ENCODE data around the gene OPCML.

DNA sequence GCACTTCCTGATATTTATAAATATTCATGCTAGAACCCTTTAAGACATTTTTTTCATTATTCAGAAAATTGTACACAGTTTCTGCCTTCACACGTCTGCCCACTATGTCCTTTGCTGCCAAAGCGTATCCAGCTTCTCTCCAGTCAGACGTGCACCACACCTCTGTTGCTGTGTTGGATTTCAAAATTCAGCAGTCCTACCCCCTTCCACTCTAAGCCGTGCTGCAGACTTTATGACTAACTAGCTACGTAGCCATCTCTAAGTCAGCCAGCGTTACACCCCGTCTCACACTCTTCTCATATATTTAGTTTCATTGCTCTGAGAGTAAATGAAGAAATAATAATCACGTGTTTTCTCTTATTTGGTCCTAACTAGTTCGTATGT, 28.2 kb upstream of the OPCML start:
- TF ChIP-seq DPF2 (CRISPR knock-in tag; IDR thresholded peaks at IDR 0.05; ENCODE audit: borderline replicate concordance, low read depth) (no peak), ZNF652 (CRISPR knock-in tag; IDR thresholded peaks at IDR 0.05; ENCODE audit: borderline replicate concordance, low read depth) (no peak), CREB1 (IDR thresholded peaks at IDR 0.05) (no peak), CREB1 (CRISPR knock-in tag; IDR thresholded peaks at IDR 0.05) (no peak), EP300 (IDR thresholded peaks at IDR 0.05; ENCODE audit: low read depth in 2 of 2, low read length in 2 of 2) (no peak), EP300 (CRISPR knock-in tag; IDR thresholded peaks at IDR 0.05; ENCODE audit: borderline replicate concordance) (no peak), TBP (CRISPR knock-in tag; IDR thresholded peaks at IDR 0.05) (no peak), EED (CRISPR knock-in tag; IDR thresholded peaks at IDR 0.05) (no peak), AFF4 (CRISPR knock-in tag; IDR thresholded peaks at IDR 0.05) (no peak), KLF13 (CRISPR knock-in tag; IDR thresholded peaks at IDR 0.05) (no peak), TBX2 (CRISPR knock-in tag; IDR thresholded peaks at IDR 0.05; ENCODE audit: borderline replicate concordance) (no peak), HDAC6 (IDR thresholded peaks at IDR 0.05; ENCODE audit: low read depth, low read length) (no peak), ELF4 (CRISPR knock-in tag; IDR thresholded peaks at IDR 0.05; ENCODE audit: borderline replicate concordance) (no peak), ZNF274 (CRISPR knock-in tag; IDR thresholded peaks at IDR 0.05) (no peak)
- TF ChIP-seq, protein P1, sequence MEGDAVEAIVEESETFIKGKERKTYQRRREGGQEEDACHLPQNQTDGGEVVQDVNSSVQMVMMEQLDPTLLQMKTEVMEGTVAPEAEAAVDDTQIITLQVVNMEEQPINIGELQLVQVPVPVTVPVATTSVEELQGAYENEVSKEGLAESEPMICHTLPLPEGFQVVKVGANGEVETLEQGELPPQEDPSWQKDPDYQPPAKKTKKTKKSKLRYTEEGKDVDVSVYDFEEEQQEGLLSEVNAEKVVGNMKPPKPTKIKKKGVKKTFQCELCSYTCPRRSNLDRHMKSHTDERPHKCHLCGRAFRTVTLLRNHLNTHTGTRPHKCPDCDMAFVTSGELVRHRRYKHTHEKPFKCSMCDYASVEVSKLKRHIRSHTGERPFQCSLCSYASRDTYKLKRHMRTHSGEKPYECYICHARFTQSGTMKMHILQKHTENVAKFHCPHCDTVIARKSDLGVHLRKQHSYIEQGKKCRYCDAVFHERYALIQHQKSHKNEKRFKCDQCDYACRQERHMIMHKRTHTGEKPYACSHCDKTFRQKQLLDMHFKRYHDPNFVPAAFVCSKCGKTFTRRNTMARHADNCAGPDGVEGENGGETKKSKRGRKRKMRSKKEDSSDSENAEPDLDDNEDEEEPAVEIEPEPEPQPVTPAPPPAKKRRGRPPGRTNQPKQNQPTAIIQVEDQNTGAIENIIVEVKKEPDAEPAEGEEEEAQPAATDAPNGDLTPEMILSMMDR (CRISPR knock-in tag; IDR thresholded peaks at IDR 0.05): no peak
- TF ChIP-seq, protein P2, sequence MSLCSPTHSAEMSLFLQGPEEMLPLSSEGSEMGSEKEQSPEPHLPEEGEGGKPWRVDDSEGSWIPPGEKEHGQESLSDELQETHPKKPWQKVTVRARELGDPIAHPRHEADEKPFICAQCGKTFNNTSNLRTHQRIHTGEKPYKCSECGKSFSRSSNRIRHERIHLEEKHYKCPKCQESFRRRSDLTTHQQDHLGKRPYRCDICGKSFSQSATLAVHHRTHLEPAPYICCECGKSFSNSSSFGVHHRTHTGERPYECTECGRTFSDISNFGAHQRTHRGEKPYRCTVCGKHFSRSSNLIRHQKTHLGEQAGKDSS (CRISPR knock-in tag; IDR thresholded peaks at IDR 0.05; ENCODE audit: borderline replicate concordance, low read depth): no peak

All from HepG2 (cell line).